HEK293 (cell line): ENCODE results near the gene SMURF2.

ENCODE experiments used
- CTCF ChIA-PET: fragments of 350-600 bp; formaldehyde crosslinking; extraction: SDS; loops from one replicate; lab custom pipeline; 2021; ENCODE audit warnings: antibody characterized with exemption; lab: Yijun Ruan, JAX
- POLR2A ChIA-PET: fragments of 300-600 bp; formaldehyde crosslinking; extraction: SDS; loops from one replicate; lab custom pipeline; 2020; ENCODE audit warnings: antibody characterized with exemption, inconsistent platforms; lab: Yijun Ruan, JAX
- H3K27ac ChIP-seq: fragments of 200-500 bp; sonication (Bioruptor generic); 2 replicates; pipeline ENCODE4 v1.5.1; 2014; ENCODE audit warnings: low read depth, low read length, control low read depth, inconsistent platforms; ENCODE audit errors: extremely low read depth
- H3K36me3 ChIP-seq, 2 experiments: fragments of 200-500 bp in 1 of 2; sonication (Bioruptor generic) in 1 of 2; 1 replicate in 1 of 2; 2 replicates in 1 of 2; pipeline ENCODE4 v1.5.1; 2014 to 2017; ENCODE audit warnings: inconsistent platforms in 2 of 2, low read length in 2 of 2; ENCODE audit not compliant: control insufficient read depth in 2 of 2, insufficient read depth in 1 of 2
- H3K4me1 ChIP-seq: fragments of 200-500 bp; sonication (Bioruptor generic); 2 replicates; pipeline ENCODE4 v1.5.1; 2014; ENCODE audit warnings: mild to moderate bottlenecking, low read length, inconsistent platforms; ENCODE audit not compliant: control insufficient read depth, insufficient read depth
- H3K4me3 ChIP-seq: 2 replicates; pipeline ENCODE4 v1.5.1; 2011; ENCODE audit warnings: low read depth, mild to moderate bottlenecking, control low read depth, low read length, moderate library complexity
- H3K9me3 ChIP-seq: fragments of 200-500 bp; sonication (Bioruptor generic); 2 replicates; pipeline ENCODE4 v1.5.1; 2014; ENCODE audit warnings: low read depth, low read length, inconsistent platforms; ENCODE audit not compliant: control insufficient read depth, insufficient read depth
- HOXD13 ChIP-seq: sonication (generic); formaldehyde crosslinking; IDR thresholded peaks from 2 replicates; pipeline ENCODE4 v1.8.0; 2022; ENCODE audit warnings: missing genetic modification reagents, borderline replicate concordance
- SP7 ChIP-seq: fragments of 450-650 bp; formaldehyde crosslinking; IDR thresholded peaks from 2 replicates; pipeline ENCODE4 v1.5.1; 2016; ENCODE audit warnings: missing biosample characterization, missing genetic modification characterization
- ZFP41 ChIP-seq: fragments of 450-650 bp; formaldehyde crosslinking; IDR thresholded peaks from 2 replicates; pipeline ENCODE4 v1.5.1; 2016; ENCODE audit warnings: missing biosample characterization, missing genetic modification characterization, borderline replicate concordance
- ZNF121 ChIP-seq: fragments of 450-650 bp; formaldehyde crosslinking; IDR thresholded peaks from 2 replicates; pipeline ENCODE4 v1.5.1; 2016; ENCODE audit warnings: missing biosample characterization, missing genetic modification characterization
- ZNF138 ChIP-seq: fragments of 450-650 bp; formaldehyde crosslinking; IDR thresholded peaks from 2 replicates; pipeline ENCODE4 v1.5.1; 2016; ENCODE audit warnings: missing biosample characterization, missing genetic modification characterization, borderline replicate concordance
- ZNF155 ChIP-seq: fragments of 450-650 bp; formaldehyde crosslinking; IDR thresholded peaks from 2 replicates; pipeline ENCODE4 v1.5.1; 2016; ENCODE audit warnings: missing biosample characterization, missing genetic modification characterization
- ZNF221 ChIP-seq: fragments of 450-650 bp; formaldehyde crosslinking; IDR thresholded peaks from 2 replicates; pipeline ENCODE4 v1.5.1; 2017; ENCODE audit warnings: missing biosample characterization, missing genetic modification characterization, borderline replicate concordance
- ZNF341 ChIP-seq: fragments of 450-650 bp; formaldehyde crosslinking; IDR thresholded peaks from 2 replicates; pipeline ENCODE4; 2016; ENCODE audit warnings: low read depth, missing biosample characterization, missing genetic modification characterization
- ZNF366 ChIP-seq: fragments of 450-650 bp; formaldehyde crosslinking; conservative IDR thresholded peaks from 2 replicates; pipeline ENCODE4 v1.5.1; 2016; ENCODE audit warnings: missing biosample characterization, missing genetic modification characterization
- ZNF660 ChIP-seq: fragments of 450-650 bp; IDR thresholded peaks from 2 replicates; pipeline ENCODE4 v1.5.1; 2018; ENCODE audit warnings: missing biosample characterization, mild to moderate bottlenecking, missing genetic modification characterization
- ZNF792 ChIP-seq: fragments of 450-650 bp; formaldehyde crosslinking; IDR thresholded peaks from 2 replicates; pipeline ENCODE4 v1.5.1; 2016; ENCODE audit warnings: missing biosample characterization, missing genetic modification characterization
- TF ChIP-seq, protein P1 (sequence below): fragments of 450-650 bp; formaldehyde crosslinking; IDR thresholded peaks from 2 replicates; pipeline ENCODE4 v1.5.1; 2017; ENCODE audit warnings: missing biosample characterization, mild to moderate bottlenecking, missing genetic modification characterization, moderate library complexity
- TF ChIP-seq, protein P2 (sequence below): fragments of 450-650 bp; formaldehyde crosslinking; IDR thresholded peaks from 2 replicates; pipeline ENCODE4 v1.5.1; 2016; ENCODE audit warnings: missing biosample characterization, missing genetic modification characterization, borderline replicate concordance
- TF ChIP-seq, protein P3 (sequence below): fragments of 450-650 bp; formaldehyde crosslinking; IDR thresholded peaks from 2 replicates; pipeline ENCODE4 v1.5.1; 2016; ENCODE audit warnings: missing biosample characterization, missing genetic modification characterization
- TF ChIP-seq, protein P4 (sequence below): fragments of 450-650 bp; formaldehyde crosslinking; IDR thresholded peaks from 2 replicates; pipeline ENCODE4 v1.5.1; 2016; ENCODE audit warnings: missing biosample characterization, missing genetic modification characterization

Gene SMURF2

DNA sequence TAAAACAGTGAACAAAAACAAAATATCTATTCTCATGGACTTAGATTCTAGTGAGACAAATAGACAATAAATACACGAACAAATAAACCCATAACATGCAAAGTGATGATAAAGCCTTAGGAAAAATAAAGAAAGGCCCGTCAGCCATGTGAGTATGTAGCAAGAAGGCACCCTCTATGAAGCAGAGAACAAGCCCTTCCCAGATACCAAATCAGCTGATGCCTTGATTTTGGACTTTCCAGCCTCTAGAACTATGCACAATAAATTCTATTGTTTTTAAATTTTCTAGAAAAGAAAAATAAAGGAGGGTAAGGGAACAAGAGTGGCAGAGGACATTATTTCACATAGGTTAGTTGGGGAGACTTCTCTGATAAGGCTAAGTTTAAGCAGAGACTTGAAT, 40.7 kb upstream of the SMURF2 start (continued):
- TF ChIP-seq, protein P1, sequence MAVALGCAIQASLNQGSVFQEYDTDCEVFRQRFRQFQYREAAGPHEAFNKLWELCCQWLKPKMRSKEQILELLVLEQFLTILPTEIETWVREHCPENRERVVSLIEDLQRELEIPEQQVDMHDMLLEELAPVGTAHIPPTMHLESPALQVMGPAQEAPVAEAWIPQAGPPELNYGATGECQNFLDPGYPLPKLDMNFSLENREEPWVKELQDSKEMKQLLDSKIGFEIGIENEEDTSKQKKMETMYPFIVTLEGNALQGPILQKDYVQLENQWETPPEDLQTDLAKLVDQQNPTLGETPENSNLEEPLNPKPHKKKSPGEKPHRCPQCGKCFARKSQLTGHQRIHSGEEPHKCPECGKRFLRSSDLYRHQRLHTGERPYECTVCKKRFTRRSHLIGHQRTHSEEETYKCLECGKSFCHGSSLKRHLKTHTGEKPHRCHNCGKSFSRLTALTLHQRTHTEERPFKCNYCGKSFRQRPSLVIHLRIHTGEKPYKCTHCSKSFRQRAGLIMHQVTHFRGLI, result no peak

DNA sequence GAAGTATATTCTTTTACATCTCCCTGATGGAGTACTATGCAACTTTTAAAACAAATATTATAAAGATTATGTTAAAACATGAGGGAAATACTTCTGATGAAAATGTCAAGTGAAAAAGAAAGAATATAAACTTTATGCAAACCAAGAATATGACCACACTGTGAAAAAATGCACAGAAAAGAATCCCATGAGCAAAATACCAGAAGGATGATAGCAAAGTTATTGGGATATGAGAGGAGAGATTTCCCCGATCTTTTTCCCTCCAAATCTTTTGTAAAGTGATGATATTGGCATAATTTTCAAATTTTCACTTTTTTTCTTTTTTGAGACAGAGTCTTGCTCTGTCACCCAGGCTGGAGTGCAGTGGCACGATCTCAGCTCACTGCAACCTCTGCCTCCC, 36.6 kb upstream of the SMURF2 start:
- POLR2A ChIA-PET, result interaction anchor here (0.6 kb wide), 1 partner anchor 30 kb away, joined by 3 read pairs; no protein-coding TSS in a partner anchor
- Histone ChIP-seq H3K4me1 (no peaks in the 10 kb centered on the region), H3K9me3 (no peaks in the 10 kb centered on the region), H3K36me3 (no peaks in the 10 kb centered on the region), H3K4me3 (no peak overlapping the region), H3K27ac (no peak overlapping the region)
- CTCF ChIA-PET, result interaction anchor here (0.7 to 0.8 kb wide), 2 partner anchors 40 to 80 kb away, joined by 3 to 4 read pairs; no protein-coding TSS in a partner anchor
- no peak for TF ChIP-seq ZFP41 (tag by site-specific recombination)

DNA sequence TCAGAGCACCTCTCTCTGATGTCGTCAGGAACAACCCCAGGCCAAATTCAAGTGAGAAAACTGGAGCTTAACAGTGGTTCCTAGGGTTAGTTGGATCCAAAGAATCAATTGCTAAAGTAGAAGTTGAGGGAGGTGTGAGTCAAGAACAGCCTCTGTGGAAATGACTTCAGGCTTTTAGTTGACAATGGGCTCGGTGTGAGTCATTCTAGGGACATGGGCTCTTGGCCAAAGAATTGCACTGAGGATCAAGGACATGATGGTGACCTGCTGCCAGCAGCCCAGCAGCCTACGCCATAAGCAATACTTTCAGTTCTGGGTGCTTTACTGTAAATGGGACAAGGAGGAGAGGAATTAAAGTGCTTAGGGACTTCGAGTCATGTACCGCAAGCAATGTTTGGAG, 32.1 kb upstream of the SMURF2 start:
- Histone ChIP-seq H3K36me3 (no peaks in the 10 kb centered on the region), H3K4me3 (no peak overlapping the region), H3K9me3 (no peaks in the 10 kb centered on the region), H3K27ac (no peak overlapping the region), H3K4me1 (no peaks in the 10 kb centered on the region)
- ChIA-PET POLR2A (interaction anchor here (1.2 kb wide), 1 partner anchor 32 kb away, joined by 4 read pairs; the partner anchor contains the start of gene SMURF2), CTCF (no interaction called here)
- TF ChIP-seq ZNF221 (tag by site-specific recombination) (no peak), ZNF138 (tag by site-specific recombination) (no peak), SP7 (no peak), ZNF155 (no peak), ZNF366 (peak; percentile 60), ZNF121 (tag by site-specific recombination) (no peak), ZNF660 (tag by site-specific recombination) (peak; percentile 76), ZNF792 (no peak), ZNF341 (tag by site-specific recombination) (peak; percentile 76), HOXD13 (CRISPR knock-in tag) (no peak)
- TF ChIP-seq, protein P2, sequence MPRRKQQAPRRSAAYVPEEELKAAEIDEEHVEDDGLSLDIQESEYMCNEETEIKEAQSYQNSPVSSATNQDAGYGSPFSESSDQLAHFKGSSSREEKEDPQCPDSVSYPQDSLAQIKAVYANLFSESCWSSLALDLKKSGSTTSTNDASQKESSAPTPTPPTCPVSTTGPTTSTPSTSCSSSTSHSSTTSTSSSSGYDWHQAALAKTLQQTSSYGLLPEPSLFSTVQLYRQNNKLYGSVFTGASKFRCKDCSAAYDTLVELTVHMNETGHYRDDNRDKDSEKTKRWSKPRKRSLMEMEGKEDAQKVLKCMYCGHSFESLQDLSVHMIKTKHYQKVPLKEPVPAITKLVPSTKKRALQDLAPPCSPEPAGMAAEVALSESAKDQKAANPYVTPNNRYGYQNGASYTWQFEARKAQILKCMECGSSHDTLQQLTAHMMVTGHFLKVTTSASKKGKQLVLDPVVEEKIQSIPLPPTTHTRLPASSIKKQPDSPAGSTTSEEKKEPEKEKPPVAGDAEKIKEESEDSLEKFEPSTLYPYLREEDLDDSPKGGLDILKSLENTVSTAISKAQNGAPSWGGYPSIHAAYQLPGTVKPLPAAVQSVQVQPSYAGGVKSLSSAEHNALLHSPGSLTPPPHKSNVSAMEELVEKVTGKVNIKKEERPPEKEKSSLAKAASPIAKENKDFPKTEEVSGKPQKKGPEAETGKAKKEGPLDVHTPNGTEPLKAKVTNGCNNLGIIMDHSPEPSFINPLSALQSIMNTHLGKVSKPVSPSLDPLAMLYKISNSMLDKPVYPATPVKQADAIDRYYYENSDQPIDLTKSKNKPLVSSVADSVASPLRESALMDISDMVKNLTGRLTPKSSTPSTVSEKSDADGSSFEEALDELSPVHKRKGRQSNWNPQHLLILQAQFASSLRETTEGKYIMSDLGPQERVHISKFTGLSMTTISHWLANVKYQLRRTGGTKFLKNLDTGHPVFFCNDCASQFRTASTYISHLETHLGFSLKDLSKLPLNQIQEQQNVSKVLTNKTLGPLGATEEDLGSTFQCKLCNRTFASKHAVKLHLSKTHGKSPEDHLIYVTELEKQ (tag by site-specific recombination), result no peak
- TF ChIP-seq, protein P3, sequence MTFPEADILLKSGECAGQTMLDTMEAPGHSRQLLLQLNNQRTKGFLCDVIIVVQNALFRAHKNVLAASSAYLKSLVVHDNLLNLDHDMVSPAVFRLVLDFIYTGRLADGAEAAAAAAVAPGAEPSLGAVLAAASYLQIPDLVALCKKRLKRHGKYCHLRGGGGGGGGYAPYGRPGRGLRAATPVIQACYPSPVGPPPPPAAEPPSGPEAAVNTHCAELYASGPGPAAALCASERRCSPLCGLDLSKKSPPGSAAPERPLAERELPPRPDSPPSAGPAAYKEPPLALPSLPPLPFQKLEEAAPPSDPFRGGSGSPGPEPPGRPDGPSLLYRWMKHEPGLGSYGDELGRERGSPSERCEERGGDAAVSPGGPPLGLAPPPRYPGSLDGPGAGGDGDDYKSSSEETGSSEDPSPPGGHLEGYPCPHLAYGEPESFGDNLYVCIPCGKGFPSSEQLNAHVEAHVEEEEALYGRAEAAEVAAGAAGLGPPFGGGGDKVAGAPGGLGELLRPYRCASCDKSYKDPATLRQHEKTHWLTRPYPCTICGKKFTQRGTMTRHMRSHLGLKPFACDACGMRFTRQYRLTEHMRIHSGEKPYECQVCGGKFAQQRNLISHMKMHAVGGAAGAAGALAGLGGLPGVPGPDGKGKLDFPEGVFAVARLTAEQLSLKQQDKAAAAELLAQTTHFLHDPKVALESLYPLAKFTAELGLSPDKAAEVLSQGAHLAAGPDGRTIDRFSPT (tag by site-specific recombination), result 0 out of 2 replicates have a peak, but pooled peaks have one; percentile 34
- TF ChIP-seq, protein P4, sequence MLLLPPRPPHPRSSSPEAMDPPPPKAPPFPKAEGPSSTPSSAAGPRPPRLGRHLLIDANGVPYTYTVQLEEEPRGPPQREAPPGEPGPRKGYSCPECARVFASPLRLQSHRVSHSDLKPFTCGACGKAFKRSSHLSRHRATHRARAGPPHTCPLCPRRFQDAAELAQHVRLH (tag by site-specific recombination), result no peak
